Fibroblast of mammary gland (primary cell): ENCODE data around the gene LAMTOR4.
"Not testable (repeated sequence)": the region's sequence is repeated elsewhere in the genome, so short reads cannot be mapped to it uniquely, and the experiment has no call there.

Source experiments
- DNase-seq: peaks from one replicate; pipeline ENCODE4 v3.0.0-alpha.2; 2010; ENCODE audit warnings: low read depth
- H3K4me3 ChIP-seq: 2 replicates; pipeline ENCODE4 v1.5.1; 2011; ENCODE audit warnings: low read depth, mild to moderate bottlenecking, low read length, moderate library complexity; ENCODE audit not compliant: control insufficient read depth
- CTCF ChIP-seq: conservative IDR thresholded peaks from 2 replicates; pipeline ENCODE4 v1.5.1; 2011; ENCODE audit warnings: low read depth, low read length, inconsistent platforms; ENCODE audit not compliant: control insufficient read depth, insufficient read depth

Gene LAMTOR4

GRCh38 chr7:100142461-100142860 is 6.3 kb upstream of the LAMTOR4 start:
- H3K4me3 ChIP-seq, result no peak overlapping the region
- no peak for TF ChIP-seq CTCF
- DNase-seq, result no peak

GRCh38 chr7:100146350-100146749 is 2.4 kb upstream of the LAMTOR4 start:
- DNase-seq, result peak; percentile 68
- not testable (repeated sequence) for H3K4me3 ChIP-seq

- TF ChIP-seq CTCF, result no peak
- H3K4me3 ChIP-seq, result no peak overlapping the region
- DNase-seq, result no peak
Observed at GRCh38 chr7:100147278-100147677, 1.4 kb upstream of the LAMTOR4 start.

- TF ChIP-seq CTCF, result no peak
- no peak for DNase-seq
- H3K4me3 ChIP-seq, result peak overlapping the region; percentile 97
Observed at GRCh38 chr7:100148225-100148558, 526 bp upstream of the LAMTOR4 start.

GRCh38 chr7:100152404-100152803 is 3.7 kb downstream of the LAMTOR4 start:
- TF ChIP-seq CTCF, result no peak
- DNase-seq, result no peak
- no peak overlapping the region for H3K4me3 ChIP-seq

- DNase-seq, result no peak
- no peak for TF ChIP-seq CTCF
- H3K4me3 ChIP-seq, result no peak overlapping the region
Observed at GRCh38 chr7:100152937-100153666, 4.4 kb downstream of the LAMTOR4 start.

- no peak overlapping the region for H3K4me3 ChIP-seq
- no peak for TF ChIP-seq CTCF
- no peak for DNase-seq
Observed at GRCh38 chr7:100153708-100154535, 5.2 kb downstream of the LAMTOR4 start.
